ENCODE measurements around the gene PGM2.
"Not testable (repeated sequence)": the region's sequence is repeated elsewhere in the genome, so short reads cannot be mapped to it uniquely, and the experiment has no call there.

PGM2 gene

DNA sequence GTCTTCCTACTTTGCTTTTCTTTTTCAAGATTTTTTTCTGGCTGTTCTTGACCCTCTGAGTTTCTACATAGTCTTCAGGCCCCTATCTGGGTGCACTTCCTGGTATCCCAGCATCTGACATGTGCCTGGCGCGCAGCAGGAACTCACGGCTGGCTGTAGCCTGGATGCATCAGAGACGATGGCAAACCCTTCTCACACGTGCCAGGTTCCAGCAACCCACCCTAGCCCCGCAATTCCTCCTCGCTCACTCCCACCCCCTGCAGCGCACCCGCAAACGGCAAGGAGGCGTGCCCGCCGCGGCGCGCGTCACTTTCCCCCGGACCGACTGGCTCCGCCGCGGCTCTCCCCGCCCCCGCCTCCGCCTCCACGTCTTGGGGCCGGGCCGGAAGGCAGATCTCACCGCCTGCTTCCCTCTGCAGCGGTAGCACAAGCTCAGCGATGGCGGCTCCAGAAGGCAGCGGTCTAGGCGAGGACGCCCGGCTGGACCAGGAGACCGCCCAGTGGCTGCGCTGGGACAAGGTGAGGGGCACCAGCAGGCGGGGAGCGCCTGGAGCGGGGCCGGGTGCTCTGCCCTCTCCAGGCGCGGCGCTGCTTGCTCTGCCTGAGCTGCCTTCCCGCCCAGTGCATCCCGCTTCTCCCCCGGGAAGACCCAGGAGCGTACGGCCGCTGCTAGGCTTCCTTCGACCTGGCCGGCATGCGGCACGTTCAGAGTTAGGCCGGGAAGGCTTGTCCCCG lies at the start of gene PGM2:
PGM2 (plus strand) TSS at position 392 of the 735 bp plus-strand sequence; CDS start at position 439, 47 bp downstream.
- peak; percentile 79 to 91 (median 80) for DNase-seq (ENCODE audit: low read depth in 3 of 3)

DNA sequence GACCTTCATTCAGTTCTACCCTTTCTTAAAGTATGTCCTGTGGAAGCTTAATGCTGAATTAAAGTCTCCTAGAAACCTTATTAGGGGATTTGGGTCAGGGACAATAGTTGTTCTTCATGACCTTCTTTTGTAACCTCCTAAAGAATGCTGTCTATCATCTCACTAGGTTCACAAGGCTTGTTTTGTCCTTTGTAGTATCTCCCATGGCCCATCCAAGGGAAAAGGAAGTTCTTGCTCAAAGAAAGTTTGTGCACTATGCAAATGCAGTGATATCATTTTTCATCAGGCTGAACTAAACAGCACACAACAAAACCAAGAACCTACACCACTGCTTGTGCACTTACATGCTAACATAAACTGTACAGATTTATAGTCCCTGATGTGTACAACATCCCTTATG lies 46.6 kb upstream of the PGM2 start:
- DNase-seq (ENCODE audit: low read depth in 3 of 3), result no peak

- DNase-seq (ENCODE audit: low read depth in 3 of 3), result peak in 1 of 3 experiments; percentile 2
Measured at GRCh38 chr4:37780444-37781130, 45.9 kb upstream of the PGM2 start.

DNA sequence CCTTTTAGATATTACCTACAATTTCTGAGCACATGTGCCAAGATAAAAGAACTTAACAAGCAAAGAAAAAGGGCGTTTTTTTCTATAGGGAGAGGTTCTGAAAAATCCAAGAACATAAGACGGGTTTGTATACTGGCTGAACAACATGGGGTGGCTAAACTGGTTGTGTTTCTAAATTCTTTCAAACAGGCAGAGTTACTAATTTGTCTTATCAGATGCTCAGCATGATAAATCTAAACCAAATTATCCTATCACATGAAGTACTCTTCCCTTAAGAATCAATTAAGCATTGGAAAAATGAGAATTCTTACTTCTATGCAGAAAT lies 45.4 kb upstream of the PGM2 start:
- no peak for DNase-seq (ENCODE audit: low read depth in 3 of 3)

GRCh38 chr4:37786267-37786666 lies 40.2 kb upstream of the PGM2 start:
- not testable (repeated sequence) for DNase-seq (ENCODE audit: low read depth in 3 of 3)

DNA sequence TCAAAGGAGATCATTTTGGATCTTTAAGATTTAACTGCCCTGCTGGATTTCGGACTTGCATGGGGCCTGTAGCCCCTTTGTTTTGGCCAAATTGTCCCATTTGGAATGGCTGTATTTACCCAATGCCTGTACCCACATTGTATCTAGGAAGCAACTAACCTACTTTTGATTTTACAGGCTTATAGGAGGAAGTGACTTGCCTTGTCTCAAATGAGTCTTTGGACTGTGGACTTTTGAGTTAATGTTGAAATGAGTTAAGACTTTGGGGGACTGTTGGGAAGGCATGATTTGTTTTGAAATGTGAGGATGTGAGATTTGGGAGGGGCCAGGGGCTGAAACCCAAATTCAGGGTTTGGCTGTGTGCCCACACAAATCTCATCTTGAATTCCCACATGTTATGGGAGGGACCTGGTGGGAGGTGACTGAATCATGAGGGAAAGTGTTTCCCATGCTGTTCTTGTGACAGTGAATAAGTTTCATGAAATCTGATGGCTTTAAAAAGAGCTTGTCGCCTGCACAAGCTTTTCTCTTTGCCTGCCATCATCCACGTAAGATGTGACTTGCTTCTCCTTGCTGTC lies 38.5 kb upstream of the PGM2 start:
- DNase-seq (ENCODE audit: low read depth in 3 of 3), result not testable (repeated sequence)

DNA sequence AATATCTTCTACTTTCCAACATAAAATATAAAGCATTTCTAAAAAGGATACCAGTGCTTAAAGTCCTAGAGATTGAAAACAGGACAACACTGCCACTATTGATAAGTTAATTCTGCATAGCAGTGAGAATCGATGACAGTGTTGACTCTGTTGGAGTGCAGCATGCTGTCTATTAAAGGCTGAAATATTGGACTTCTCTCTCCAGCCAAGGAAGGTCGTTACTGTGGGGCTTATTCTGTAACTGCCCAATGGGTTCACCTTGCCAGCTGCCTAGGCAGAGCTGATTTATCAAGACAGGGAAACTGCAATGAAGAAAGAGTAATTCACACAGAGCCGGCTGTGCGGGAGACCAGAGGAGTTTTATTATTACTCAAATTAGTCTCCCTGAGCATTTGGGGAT lies 37.7 kb upstream of the PGM2 start:
- no peak for DNase-seq (ENCODE audit: low read depth in 3 of 3)

GRCh38 chr4:37792241-37792640 lies 34.2 kb upstream of the PGM2 start:
- DNase-seq (ENCODE audit: low read depth in 3 of 3), result no peak

DNA sequence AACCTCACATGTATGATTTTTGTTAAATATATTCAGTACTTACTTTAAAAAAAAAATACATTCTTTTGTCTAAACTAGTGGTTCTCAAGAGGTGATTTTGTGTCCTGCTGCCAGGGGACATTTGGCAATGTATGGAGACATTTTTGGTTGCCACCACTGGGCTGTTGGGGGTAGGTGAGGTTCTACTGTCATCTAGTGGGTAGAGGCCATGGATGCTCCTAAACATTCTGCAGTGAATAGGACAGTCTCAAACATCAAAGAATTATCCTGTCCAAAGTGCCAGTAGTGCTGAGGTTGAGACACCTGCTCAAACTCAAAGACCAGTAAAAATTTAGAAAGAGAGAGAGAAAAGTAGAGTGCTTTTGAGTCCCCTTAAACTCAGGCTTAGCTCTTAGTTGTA lies 32.9 kb upstream of the PGM2 start:
- no peak for DNase-seq (ENCODE audit: low read depth in 3 of 3)

GRCh38 chr4:37794056-37794455 lies 32.4 kb upstream of the PGM2 start:
- DNase-seq (ENCODE audit: low read depth in 3 of 3), result no peak

DNA sequence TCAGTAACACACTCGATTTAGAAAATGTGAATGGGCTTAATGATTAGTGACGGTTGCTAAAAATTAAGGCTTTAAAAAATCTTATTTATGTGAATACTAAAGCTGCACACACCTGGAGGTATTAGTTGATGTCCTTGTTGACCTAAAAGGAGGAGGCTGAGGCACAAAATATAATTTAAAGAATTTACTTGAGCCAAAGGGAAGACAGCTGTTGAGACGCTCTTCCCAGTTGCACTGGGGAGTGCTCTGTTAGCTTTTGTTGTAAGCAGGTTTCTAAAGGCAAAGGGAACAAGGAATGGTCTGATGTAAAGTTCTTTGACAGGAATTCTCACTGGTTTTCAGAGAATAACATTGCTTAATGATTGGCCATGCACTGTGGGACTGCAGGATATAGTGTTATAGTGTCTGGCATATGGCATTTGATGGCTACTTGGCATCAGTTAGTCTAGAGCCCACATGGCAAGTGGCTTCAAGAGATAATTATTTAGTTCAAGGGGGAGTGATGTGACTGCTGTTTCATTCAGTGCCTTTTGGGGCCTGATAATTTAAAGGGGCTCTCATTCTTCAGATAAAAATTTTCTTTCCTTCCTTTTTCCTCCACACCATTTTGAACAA lies 30.8 kb upstream of the PGM2 start:
- no peak for DNase-seq (ENCODE audit: low read depth in 3 of 3)

DNA sequence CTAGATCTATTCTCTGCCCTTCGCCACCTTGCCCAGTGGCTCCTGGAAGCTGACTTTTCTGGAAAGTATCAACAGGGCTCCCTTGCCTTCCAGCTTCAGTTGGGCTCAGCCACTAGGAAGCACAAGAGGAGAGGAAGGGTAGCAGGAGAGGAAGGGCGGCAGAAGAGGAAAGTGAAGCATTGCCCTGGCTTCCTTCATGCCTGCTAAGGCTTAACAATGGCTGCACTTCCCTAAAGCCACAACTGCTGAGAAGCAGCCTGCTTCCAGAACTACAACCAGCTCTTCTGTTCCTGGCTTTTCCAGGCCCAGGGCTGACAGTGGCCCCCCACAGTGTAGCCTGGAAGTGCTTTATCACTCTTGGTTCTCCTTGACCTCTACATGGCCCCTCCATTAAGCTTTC lies 29.1 kb upstream of the PGM2 start:
- no peak for DNase-seq (ENCODE audit: low read depth in 3 of 3)

DNA sequence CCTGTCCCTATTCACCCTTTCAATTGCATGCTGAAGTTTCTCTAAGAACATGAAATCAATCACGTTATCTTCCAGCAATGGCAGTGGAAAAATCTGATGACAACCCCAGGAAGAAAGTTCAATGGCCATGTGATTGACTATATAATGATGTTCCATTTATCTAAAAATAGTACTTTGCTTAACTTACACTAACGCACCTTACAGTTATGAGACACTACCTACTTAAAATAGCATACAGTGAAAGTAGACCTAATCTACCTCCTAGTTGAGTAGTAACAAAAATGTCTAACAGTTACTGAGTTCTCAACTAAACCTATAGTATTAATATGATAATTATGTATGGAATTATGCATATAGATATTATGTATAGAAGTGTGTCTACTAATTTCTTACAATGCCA lies 28.6 kb upstream of the PGM2 start:
- no peak for DNase-seq (ENCODE audit: low read depth in 3 of 3)

DNA sequence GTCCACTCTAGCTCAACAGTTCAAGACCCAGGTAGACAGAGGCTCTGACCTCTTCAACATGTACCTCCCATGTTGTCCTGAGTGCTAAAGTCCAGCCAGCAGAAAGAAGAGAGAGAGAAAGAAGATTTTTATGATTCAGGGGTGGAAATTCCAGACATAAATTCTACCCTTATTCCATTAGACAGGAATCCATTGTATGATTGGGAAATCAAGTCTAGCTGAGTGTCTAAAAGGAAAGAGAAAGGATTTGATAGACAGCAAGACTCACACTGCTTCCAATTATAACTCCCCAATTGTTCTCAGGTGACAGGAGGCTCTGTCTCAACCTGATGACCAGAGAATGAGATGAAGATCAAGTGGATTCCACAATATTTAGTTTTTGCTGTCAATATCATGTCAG lies 27.9 kb upstream of the PGM2 start:
- no peak for DNase-seq (ENCODE audit: low read depth in 3 of 3)

GRCh38 chr4:37799941-37800554 lies 26.4 kb upstream of the PGM2 start:
- DNase-seq (ENCODE audit: low read depth in 3 of 3), result no peak

GRCh38 chr4:37802068-37802666 lies 24.3 kb upstream of the PGM2 start:
- DNase-seq (ENCODE audit: low read depth in 3 of 3), result no peak

DNA sequence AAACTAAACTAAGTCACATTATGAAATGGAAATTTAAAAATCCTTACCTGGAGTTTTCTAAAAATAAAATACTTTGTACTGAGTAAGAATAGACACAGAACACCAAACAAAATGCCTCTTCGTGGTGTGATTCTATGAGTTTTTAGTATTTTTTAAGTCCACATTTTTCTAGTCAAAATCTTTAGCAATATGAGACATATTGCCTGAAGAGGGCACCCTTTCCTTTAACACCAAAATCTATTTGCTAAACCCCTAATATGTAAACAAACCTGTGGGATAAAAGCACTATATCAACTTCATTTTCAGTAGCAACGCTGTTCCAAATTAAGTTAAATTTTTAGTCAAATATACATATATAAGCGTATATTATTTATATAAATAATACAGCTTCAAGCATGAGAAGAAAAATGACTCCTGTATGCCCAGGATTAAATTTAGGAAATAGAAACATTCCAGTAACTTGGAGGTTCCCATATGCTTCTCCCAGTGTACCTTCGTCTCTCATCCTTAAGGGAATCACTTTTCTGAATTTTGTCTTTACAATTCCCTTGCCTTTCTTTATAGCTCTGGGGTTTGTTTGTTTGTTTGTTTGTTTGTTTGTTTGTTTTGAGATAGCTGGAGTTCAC lies 23.0 kb upstream of the PGM2 start:
- no peak for DNase-seq (ENCODE audit: low read depth in 3 of 3)

DNA sequence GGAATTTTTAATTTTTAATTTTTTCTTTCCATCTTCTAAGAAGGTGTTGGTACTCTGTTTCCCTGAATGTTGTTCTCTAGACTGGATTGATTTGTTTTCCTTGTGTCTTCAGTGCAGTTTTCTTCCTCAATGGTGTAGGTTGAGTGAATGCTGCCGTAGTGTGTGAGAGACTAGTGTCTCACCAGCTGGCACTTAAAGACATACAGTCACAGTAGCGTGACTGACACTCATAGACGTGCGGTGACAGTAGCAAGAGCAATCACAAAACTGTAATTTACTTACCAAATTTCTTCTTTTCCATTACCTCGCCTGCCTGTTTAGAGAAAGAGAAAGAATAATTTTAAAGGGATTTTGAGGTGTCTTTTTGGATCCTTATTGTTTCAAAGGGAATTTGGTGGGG lies 21.4 kb upstream of the PGM2 start:
- DNase-seq (ENCODE audit: low read depth in 3 of 3), result no peak

- no peak for DNase-seq (ENCODE audit: low read depth in 3 of 3)
Measured at GRCh38 chr4:37812713-37813112, 13.8 kb upstream of the PGM2 start.

- DNase-seq (ENCODE audit: low read depth in 3 of 3), result no peak
Measured at GRCh38 chr4:37815591-37815990, 10.9 kb upstream of the PGM2 start.

DNA sequence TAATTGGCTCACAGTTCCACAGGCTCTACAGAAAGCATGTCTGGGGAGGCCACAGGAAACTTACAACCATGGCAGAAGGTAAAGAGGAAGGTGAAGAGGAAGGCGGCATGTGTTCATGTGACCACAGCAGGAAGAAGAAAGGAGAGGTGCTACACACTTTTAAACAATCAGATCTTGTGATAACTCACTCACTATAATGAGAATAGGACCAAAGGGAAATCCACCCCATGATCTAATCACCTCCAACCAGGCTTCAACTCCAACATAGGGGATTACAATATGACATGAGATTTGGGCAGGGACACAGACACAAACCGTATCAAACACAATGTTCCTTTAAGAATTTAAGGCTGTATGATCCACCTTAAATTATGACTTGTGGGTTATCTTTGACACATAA lies 10.5 kb upstream of the PGM2 start:
- no peak for DNase-seq (ENCODE audit: low read depth in 3 of 3)

GRCh38 chr4:37816719-37817118 lies 9.8 kb upstream of the PGM2 start:
- no peak for DNase-seq (ENCODE audit: low read depth in 3 of 3)
